ENCODE results near the gene NDUFAF7. TPM values are rescaled to one million over a fixed set of nuclear protein-coding genes. Genes with fewer than 3 reads are reported as not detected.

NDUFAF7 gene, protein sequence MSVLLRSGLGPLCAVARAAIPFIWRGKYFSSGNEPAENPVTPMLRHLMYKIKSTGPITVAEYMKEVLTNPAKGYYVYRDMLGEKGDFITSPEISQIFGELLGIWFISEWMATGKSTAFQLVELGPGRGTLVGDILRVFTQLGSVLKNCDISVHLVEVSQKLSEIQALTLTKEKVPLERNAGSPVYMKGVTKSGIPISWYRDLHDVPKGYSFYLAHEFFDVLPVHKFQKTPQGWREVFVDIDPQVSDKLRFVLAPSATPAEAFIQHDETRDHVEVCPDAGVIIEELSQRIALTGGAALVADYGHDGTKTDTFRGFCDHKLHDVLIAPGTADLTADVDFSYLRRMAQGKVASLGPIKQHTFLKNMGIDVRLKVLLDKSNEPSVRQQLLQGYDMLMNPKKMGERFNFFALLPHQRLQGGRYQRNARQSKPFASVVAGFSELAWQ
- 16.9 TPM for polyA plus RNA-seq
- long read RNA-seq, donor 1, partial matches to known transcripts = 0 of 2 reads
- long read RNA-seq, donor 1, other reads (novel, unspliced or antisense) = 0 of 2 reads
- long read RNA-seq, donor 2, partial matches to known transcripts = 0 of 1 reads
- long read RNA-seq, donor 2, other reads (novel, unspliced or antisense) = 0 of 1 reads
- long read RNA-seq, donor 3 = 0 reads
- long read RNA-seq, donor 4 = 0 reads
- long read RNA-seq, donor 5, partial matches to known transcripts = 0 of 1 reads
- long read RNA-seq, donor 5, other reads (novel, unspliced or antisense) = 0 of 1 reads
- long read RNA-seq, donor 6, partial matches to known transcripts = 0 of 2 reads
- long read RNA-seq, donor 6, other reads (novel, unspliced or antisense) = 0 of 2 reads
- long read RNA-seq, donor 7, partial matches to known transcripts = 0 of 1 reads
- long read RNA-seq, donor 7, other reads (novel, unspliced or antisense) = 0 of 1 reads
- long read RNA-seq, donor 8, transcript NDUFAF7-201 (10 exons, 2,176 nt) = major isoform, 5 of 5 reads
- long read RNA-seq, donor 8, partial matches to known transcripts = 0 of 5 reads
- long read RNA-seq, donor 8, other reads (novel, unspliced or antisense) = 0 of 5 reads
- long read RNA-seq, donor 9, transcript NDUFAF7-201 (10 exons, 2,176 nt) = major isoform, 6 of 7 reads
- long read RNA-seq, donor 9, partial matches to known transcripts = 0 of 7 reads
- long read RNA-seq, donor 9, other reads (novel, unspliced or antisense) = 0 of 7 reads
- long read RNA-seq, donor 10, partial matches to known transcripts = 0 of 4 reads
- long read RNA-seq, donor 10, other reads (novel, unspliced or antisense) = 0 of 4 reads
- long read RNA-seq, donor 11, partial matches to known transcripts = 0 of 1 reads
- long read RNA-seq, donor 11, other reads (novel, unspliced or antisense) = 0 of 1 reads

GRCh38 chr2:37231241-37232130 is at the start of gene NDUFAF7, which contains the start of gene CEBPZ:
TSS of gene NDUFAF7 (plus strand) at chr2:37231658. CDS start at chr2:37231706, 48 bp downstream.
TSS of gene CEBPZ (minus strand) at chr2:37231596. CDS start at chr2:37231567, 29 bp downstream.
- Histone ChIP-seq H3K27me3 (ENCODE audit: control insufficient read depth, insufficient read depth, low read length) (no peaks in the 10 kb centered on the region), H3K27ac (ENCODE audit: low read length) (peak within 1 kb of the TSS; percentile 85), H3K4me3 (ENCODE audit: low read length) (peak within 1 kb of the TSS; percentile 85), H3K4me1 (ENCODE audit: control insufficient read depth, insufficient read depth, low read length) (peaks cover 17% of the 10 kb centered on the region), H3K36me3 (ENCODE audit: control insufficient read depth, insufficient read depth, low read length) (peaks cover 20% of the 10 kb centered on the region), H3K9me3 (ENCODE audit: control insufficient read depth, low read depth, low read length) (no peaks in the 10 kb centered on the region)
- no CpG with 5 or more reads among the region's 73 CpGs for WGBS (ENCODE audit: insufficient coverage, low lambda C conversion rate)
- DNase-seq = peak; percentile 93 to 96

- H3K27me3 ChIP-seq (ENCODE audit: control insufficient read depth, insufficient read depth, low read length) = no peaks in the 10 kb centered on the region
- DNase-seq = no peak
- H3K4me3 ChIP-seq (ENCODE audit: low read length) = no peak overlapping the region
- no peaks in the 10 kb centered on the region for H3K36me3 ChIP-seq (ENCODE audit: control insufficient read depth, insufficient read depth, low read length)
- no peaks in the 10 kb centered on the region for H3K4me1 ChIP-seq (ENCODE audit: control insufficient read depth, insufficient read depth, low read length)
- no peak overlapping the region for H3K27ac ChIP-seq (ENCODE audit: low read length)
- H3K9me3 ChIP-seq (ENCODE audit: control insufficient read depth, low read depth, low read length) = no peaks in the 10 kb centered on the region
- 87% methylated on average over 4 of the region's 17 CpGs for WGBS (ENCODE audit: insufficient coverage, low lambda C conversion rate)
Observed at GRCh38 chr2:37181726-37182684, 49.5 kb upstream of the NDUFAF7 start.

- no peak for DNase-seq
- Histone ChIP-seq H3K36me3 (ENCODE audit: control insufficient read depth, insufficient read depth, low read length) (no peaks in the 10 kb centered on the region), H3K4me3 (ENCODE audit: low read length) (no peak within 1 kb of the TSS), H3K9me3 (ENCODE audit: control insufficient read depth, low read depth, low read length) (no peaks in the 10 kb centered on the region), H3K4me1 (ENCODE audit: control insufficient read depth, insufficient read depth, low read length) (no peaks in the 10 kb centered on the region), H3K27me3 (ENCODE audit: control insufficient read depth, insufficient read depth, low read length) (no peaks in the 10 kb centered on the region), H3K27ac (ENCODE audit: low read length) (no peak within 1 kb of the TSS)
- WGBS (ENCODE audit: insufficient coverage, low lambda C conversion rate) = no CpG with 5 or more reads among the region's 2 CpGs
Observed at GRCh38 chr2:37188570-37188969, 42.9 kb upstream of the NDUFAF7 start, which contains the start of gene SULT6B1. TSS of gene SULT6B1 (minus strand) at chr2:37188670. CDS start at chr2:37188640, 30 bp downstream.

DNA sequence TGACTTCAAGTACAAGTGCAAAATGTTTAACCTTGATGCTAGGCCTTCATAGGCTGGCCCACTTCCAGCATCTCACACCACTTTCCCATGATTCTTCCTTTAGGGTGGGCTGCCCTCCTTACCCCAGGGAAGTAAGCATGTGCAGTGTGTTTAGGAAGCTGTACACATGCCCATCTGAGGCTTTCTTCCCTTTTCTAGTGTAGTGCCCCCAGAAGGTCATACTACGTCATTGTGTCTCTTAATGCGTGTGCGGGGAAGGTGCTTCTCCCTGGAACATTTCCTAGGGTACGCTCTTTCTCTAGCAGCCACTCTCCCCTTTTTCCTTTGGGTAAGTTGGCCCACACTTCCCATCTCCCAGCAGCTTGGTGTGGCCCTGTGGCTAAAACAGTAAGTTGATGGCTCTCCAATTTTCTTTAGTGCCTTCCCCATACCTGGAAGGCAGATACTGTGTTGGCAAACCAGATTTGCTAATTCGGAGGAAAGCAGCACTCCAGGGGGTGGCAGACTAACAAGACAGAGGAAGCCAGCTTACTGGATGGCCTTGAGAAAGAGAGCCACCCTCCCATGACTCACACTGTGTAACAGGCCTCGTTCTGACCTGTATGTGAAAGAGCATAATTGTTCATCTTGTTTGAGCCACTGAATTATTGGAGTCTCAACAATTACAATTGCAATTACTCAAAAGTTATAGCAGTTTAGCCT is 41.9 kb upstream of the NDUFAF7 start:
- peak; percentile 5 to 30 for DNase-seq
- Histone ChIP-seq H3K4me1 (ENCODE audit: control insufficient read depth, insufficient read depth, low read length) (no peaks in the 10 kb centered on the region), H3K27ac (ENCODE audit: low read length) (no peak overlapping the region), H3K27me3 (ENCODE audit: control insufficient read depth, insufficient read depth, low read length) (no peaks in the 10 kb centered on the region), H3K36me3 (ENCODE audit: control insufficient read depth, insufficient read depth, low read length) (no peaks in the 10 kb centered on the region), H3K4me3 (ENCODE audit: low read length) (no peak overlapping the region), H3K9me3 (ENCODE audit: control insufficient read depth, low read depth, low read length) (no peaks in the 10 kb centered on the region)
- no CpG with 5 or more reads among the region's 6 CpGs for WGBS (ENCODE audit: insufficient coverage, low lambda C conversion rate)

DNA sequence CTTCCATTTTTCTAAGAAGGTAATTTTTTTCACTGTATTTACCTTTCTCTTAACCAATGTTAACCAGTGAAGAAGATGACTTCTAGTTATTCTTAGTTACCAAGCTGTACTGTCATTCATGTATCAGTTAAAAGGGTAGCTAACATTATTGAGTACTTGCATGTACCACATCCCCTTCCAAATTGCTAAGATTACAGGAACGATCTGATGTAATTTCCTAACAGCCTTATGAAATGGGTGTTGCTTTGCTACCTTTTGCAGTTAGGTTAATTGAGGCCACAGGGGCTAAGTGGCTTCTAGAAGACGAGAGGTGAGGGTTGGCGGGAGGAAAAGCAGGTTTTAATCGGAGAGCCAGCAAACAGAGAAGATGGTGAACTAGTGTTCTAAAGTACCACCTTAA is 41.2 kb upstream of the NDUFAF7 start:
- Histone ChIP-seq H3K9me3 (ENCODE audit: control insufficient read depth, low read depth, low read length) (no peaks in the 10 kb centered on the region), H3K27ac (ENCODE audit: low read length) (no peak overlapping the region), H3K4me1 (ENCODE audit: control insufficient read depth, insufficient read depth, low read length) (no peaks in the 10 kb centered on the region), H3K27me3 (ENCODE audit: control insufficient read depth, insufficient read depth, low read length) (no peaks in the 10 kb centered on the region), H3K36me3 (ENCODE audit: control insufficient read depth, insufficient read depth, low read length) (no peaks in the 10 kb centered on the region), H3K4me3 (ENCODE audit: low read length) (no peak overlapping the region)
- WGBS (ENCODE audit: insufficient coverage, low lambda C conversion rate) = 100% methylated on average over 1 of the region's 4 CpGs
- DNase-seq = no peak

GRCh38 chr2:37191253-37191652 is 40.2 kb upstream of the NDUFAF7 start:
- DNase-seq = no peak
- WGBS (ENCODE audit: insufficient coverage, low lambda C conversion rate) = no CpG with 5 or more reads among the region's 4 CpGs
- no peaks in the 10 kb centered on the region for H3K4me1 ChIP-seq (ENCODE audit: control insufficient read depth, insufficient read depth, low read length)
- no peaks in the 10 kb centered on the region for H3K27me3 ChIP-seq (ENCODE audit: control insufficient read depth, insufficient read depth, low read length)
- no peak overlapping the region for H3K4me3 ChIP-seq (ENCODE audit: low read length)
- no peak overlapping the region for H3K27ac ChIP-seq (ENCODE audit: low read length)
- no peaks in the 10 kb centered on the region for H3K36me3 ChIP-seq (ENCODE audit: control insufficient read depth, insufficient read depth, low read length)
- no peaks in the 10 kb centered on the region for H3K9me3 ChIP-seq (ENCODE audit: control insufficient read depth, low read depth, low read length)

DNA sequence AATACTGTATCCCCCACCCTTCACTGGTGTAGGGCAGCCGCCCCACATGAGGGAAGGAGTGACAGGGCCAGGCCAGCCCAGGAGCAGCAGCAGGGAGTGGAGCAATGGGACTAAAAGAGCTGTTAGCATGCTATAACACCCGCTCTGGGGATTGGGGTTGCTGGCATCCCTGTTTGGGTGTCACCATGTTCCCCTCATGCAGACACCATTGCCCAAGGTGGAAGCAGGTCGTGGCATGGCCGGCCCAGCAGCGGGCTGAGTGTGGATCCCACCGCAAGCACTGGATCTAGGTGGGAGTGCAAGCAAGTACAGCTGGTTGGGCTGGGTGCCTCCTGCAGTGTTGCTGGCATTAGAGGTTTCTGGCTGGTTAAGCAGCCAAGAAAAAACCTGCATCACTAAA is 39.7 kb upstream of the NDUFAF7 start:
- no CpG with 5 or more reads among the region's 6 CpGs for WGBS (ENCODE audit: insufficient coverage, low lambda C conversion rate)
- Histone ChIP-seq H3K36me3 (ENCODE audit: control insufficient read depth, insufficient read depth, low read length) (no peaks in the 10 kb centered on the region), H3K27ac (ENCODE audit: low read length) (no peak overlapping the region)

GRCh38 chr2:37192551-37192950 is 38.9 kb upstream of the NDUFAF7 start:
- no peaks in the 10 kb centered on the region for H3K9me3 ChIP-seq (ENCODE audit: control insufficient read depth, low read depth, low read length)
- no peak overlapping the region for H3K27ac ChIP-seq (ENCODE audit: low read length)
- no peaks in the 10 kb centered on the region for H3K27me3 ChIP-seq (ENCODE audit: control insufficient read depth, insufficient read depth, low read length)
- H3K4me1 ChIP-seq (ENCODE audit: control insufficient read depth, insufficient read depth, low read length) = peaks cover 3% of the 10 kb centered on the region
- no peak overlapping the region for H3K4me3 ChIP-seq (ENCODE audit: low read length)
- no peak for DNase-seq
- 100% methylated on average over 1 of the region's 1 CpG for WGBS (ENCODE audit: insufficient coverage, low lambda C conversion rate)
- no peaks in the 10 kb centered on the region for H3K36me3 ChIP-seq (ENCODE audit: control insufficient read depth, insufficient read depth, low read length)

More for the DNA sequence above, 39.7 kb upstream of the NDUFAF7 start:
- DNase-seq = no peak
- no peaks in the 10 kb centered on the region for H3K4me1 ChIP-seq (ENCODE audit: control insufficient read depth, insufficient read depth, low read length)
- H3K27me3 ChIP-seq (ENCODE audit: control insufficient read depth, insufficient read depth, low read length) = no peaks in the 10 kb centered on the region
- no peak overlapping the region for H3K4me3 ChIP-seq (ENCODE audit: low read length)
- no peaks in the 10 kb centered on the region for H3K9me3 ChIP-seq (ENCODE audit: control insufficient read depth, low read depth, low read length)
